ENCODE results near the gene CAPN10. TPM values are rescaled to one million over a fixed set of nuclear protein-coding genes. Genes with fewer than 3 reads are reported as not detected.

CAPN10 gene
- polyA plus RNA-seq, 1 donor (not counting 4 experiments of a cell fraction or from before 2014, with no cell fraction given): 7.1 TPM

DNA sequence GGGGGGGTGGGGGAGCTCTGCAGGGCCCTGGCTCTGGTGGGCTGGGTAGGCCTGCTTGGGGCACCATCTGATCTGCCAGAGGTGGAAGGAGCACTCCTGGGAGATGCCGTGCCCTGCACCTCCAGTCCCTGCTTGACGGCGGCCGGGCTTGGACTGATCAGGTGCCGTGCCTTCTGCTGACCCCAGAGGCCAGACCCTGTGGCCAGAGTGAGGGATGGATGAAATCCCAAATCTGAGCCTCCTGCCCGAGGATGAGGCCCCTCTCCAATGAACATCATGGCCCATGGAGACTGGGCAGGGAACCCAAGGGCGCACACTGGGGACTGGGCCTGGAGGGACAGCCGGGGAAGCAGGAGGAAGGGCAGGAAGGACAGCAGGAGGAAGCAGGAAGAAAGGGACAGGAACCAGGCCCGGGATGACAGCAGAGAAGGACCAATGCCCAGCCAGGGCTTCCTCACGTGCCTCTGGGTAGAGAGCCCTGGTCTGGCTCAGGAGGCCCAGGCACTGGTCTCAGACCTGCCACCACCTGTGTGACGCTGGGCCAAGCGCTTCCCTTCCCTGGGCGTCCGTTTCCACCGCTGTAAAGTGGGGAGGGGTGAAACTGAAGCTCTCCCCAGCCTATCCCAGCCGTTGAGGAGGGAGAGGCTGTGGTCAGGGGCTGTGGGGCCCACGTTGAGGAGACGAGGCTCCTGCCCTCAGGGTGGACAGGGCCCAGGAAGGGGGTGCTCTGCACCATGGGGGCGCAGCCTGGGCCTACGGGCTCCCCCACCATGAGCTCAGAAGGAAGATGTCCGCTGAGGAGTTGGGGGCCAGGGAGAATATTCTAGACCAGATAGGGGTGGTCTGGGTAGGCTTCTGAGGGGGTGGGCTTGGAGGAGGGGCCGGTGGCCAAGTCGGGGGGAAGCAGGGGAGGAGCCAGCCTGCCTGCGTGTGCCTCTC, 37.7 kb downstream of the CAPN10 start:
- Histone ChIP-seq H3K79me2 (ENCODE audit: control insufficient read depth, insufficient read depth, low read length) (no peaks in the 10 kb centered on the region), H3K4me2 (ENCODE audit: control insufficient read depth, extremely low read depth, insufficient read depth, low read depth, low read length) (no peak overlapping the region), H3K4me3 (ENCODE audit: control insufficient read depth in 2 of 3, extremely low read depth in 1 of 3, insufficient read depth in 2 of 3, low read depth in 1 of 3, low read length in 3 of 3) (no peak overlapping the region), H3K27me3 (ENCODE audit: control insufficient read depth, extremely low read depth, insufficient read depth, low read length) (no peaks in the 10 kb centered on the region), H3K9ac (ENCODE audit: control insufficient read depth, extremely low read depth, insufficient read depth, low read length) (no peak overlapping the region), H3K9me1 (ENCODE audit: control insufficient read depth, extremely low read depth, insufficient read depth, low read length) (no peaks in the 10 kb centered on the region), H2AFZ (ENCODE audit: control insufficient read depth, low read length) (no peak overlapping the region), H3K36me3 (ENCODE audit: control insufficient read depth in 2 of 2, extremely low read depth in 1 of 2, insufficient read depth in 2 of 2, low read length in 2 of 2) (no peaks in the 10 kb centered on the region), H3K27ac (ENCODE audit: control insufficient read depth, insufficient read depth, low read length) (no peak overlapping the region), H3K9me3 (ENCODE audit: control insufficient read depth, low read depth, low read length) (no peaks in the 10 kb centered on the region), H3K4me1 (ENCODE audit: control insufficient read depth, extremely low read depth, insufficient read depth, low read length) (no peaks in the 10 kb centered on the region), H4K20me1 (ENCODE audit: control insufficient read depth, extremely low read depth, insufficient read depth, low read length) (no peaks in the 10 kb centered on the region)
- DNase-seq (ENCODE audit: low read depth, low spot score) (no peak), FAIRE-seq (no peak)
- dilution Hi-C loops (cut with MboI; ENCODE audit: extremely low pct_ligation_motif_present, low sequenced_read_pairs): no loop called here
- no peak for TF ChIP-seq EZH2 (IDR thresholded peaks at IDR 0.05; ENCODE audit: low read length)
- TF ChIP-seq, protein P1, sequence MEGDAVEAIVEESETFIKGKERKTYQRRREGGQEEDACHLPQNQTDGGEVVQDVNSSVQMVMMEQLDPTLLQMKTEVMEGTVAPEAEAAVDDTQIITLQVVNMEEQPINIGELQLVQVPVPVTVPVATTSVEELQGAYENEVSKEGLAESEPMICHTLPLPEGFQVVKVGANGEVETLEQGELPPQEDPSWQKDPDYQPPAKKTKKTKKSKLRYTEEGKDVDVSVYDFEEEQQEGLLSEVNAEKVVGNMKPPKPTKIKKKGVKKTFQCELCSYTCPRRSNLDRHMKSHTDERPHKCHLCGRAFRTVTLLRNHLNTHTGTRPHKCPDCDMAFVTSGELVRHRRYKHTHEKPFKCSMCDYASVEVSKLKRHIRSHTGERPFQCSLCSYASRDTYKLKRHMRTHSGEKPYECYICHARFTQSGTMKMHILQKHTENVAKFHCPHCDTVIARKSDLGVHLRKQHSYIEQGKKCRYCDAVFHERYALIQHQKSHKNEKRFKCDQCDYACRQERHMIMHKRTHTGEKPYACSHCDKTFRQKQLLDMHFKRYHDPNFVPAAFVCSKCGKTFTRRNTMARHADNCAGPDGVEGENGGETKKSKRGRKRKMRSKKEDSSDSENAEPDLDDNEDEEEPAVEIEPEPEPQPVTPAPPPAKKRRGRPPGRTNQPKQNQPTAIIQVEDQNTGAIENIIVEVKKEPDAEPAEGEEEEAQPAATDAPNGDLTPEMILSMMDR (optimal IDR thresholded peaks at IDR 0.05 in 1 of 3, IDR thresholded peaks at IDR 0.05 in 1 of 3, conservative IDR thresholded peaks at IDR 0.05 in 1 of 3; ENCODE audit: extremely low read depth in 1 of 3, insufficient read depth in 2 of 3, low read length in 3 of 3): no peak

DNA sequence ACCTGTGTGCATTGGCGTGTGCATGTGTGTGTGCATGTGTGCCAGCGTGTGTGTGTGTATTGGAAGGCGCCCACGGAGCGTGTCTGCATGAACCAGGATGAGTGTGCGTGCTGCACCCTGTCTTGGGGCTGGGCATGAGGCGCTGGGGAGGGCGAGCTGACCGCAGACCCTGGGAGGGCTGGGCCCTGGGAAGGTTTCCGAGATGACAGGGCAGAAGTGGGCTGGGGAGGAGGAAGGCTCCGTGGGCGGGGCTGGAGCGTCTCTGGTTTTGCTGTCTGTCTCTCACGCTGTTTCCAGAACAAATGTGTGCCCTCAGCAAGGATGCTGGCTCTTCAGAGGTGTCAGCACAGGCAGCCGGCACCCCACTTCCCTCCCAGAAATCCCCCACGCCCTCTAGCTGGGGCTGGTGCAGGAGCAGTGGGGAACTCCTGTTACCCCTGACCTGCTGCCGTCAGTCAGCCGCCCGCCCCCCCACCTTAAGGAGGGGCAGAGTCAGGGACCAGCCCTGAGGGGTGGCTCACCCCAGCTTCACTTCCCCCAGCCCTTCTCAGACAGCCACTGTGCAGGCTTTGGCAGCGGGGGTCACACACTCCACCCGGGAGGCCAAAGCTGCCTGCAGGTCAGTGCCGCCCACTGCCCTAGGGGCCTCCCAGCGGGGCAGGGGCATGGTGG, 38.6 kb downstream of the CAPN10 start, which contains the start of gene GPR35:
Gene GPR35 (plus strand): TSS at position 531 of the 672 bp plus-strand sequence. CDS start 4,473 bp downstream, outside the sequence.
- dilution Hi-C loops (cut with MboI; ENCODE audit: extremely low pct_ligation_motif_present, low sequenced_read_pairs): no loop called here
- Histone ChIP-seq H3K4me1 (ENCODE audit: control insufficient read depth, extremely low read depth, insufficient read depth, low read length) (no peaks in the 10 kb centered on the region), H3K4me3 (ENCODE audit: control insufficient read depth in 2 of 3, extremely low read depth in 1 of 3, insufficient read depth in 2 of 3, low read depth in 1 of 3, low read length in 3 of 3) (no peak within 1 kb of the TSS), H3K79me2 (ENCODE audit: control insufficient read depth, insufficient read depth, low read length) (no peaks in the 10 kb centered on the region), H3K27ac (ENCODE audit: control insufficient read depth, insufficient read depth, low read length) (no peak within 1 kb of the TSS), H4K20me1 (ENCODE audit: control insufficient read depth, extremely low read depth, insufficient read depth, low read length) (no peaks in the 10 kb centered on the region), H2AFZ (ENCODE audit: control insufficient read depth, low read length) (no peak within 1 kb of the TSS), H3K27me3 (ENCODE audit: control insufficient read depth, extremely low read depth, insufficient read depth, low read length) (no peaks in the 10 kb centered on the region), H3K9ac (ENCODE audit: control insufficient read depth, extremely low read depth, insufficient read depth, low read length) (no peak within 1 kb of the TSS), H3K36me3 (ENCODE audit: control insufficient read depth in 2 of 2, extremely low read depth in 1 of 2, insufficient read depth in 2 of 2, low read length in 2 of 2) (no peaks in the 10 kb centered on the region), H3K9me1 (ENCODE audit: control insufficient read depth, extremely low read depth, insufficient read depth, low read length) (no peaks in the 10 kb centered on the region), H3K4me2 (ENCODE audit: control insufficient read depth, extremely low read depth, insufficient read depth, low read depth, low read length) (no peak within 1 kb of the TSS), H3K9me3 (ENCODE audit: control insufficient read depth, low read depth, low read length) (no peaks in the 10 kb centered on the region)
- FAIRE-seq (no peak), DNase-seq (ENCODE audit: low read depth, low spot score) (no peak)
- TF ChIP-seq, protein P1 (optimal IDR thresholded peaks at IDR 0.05 in 1 of 3, IDR thresholded peaks at IDR 0.05 in 1 of 3, conservative IDR thresholded peaks at IDR 0.05 in 1 of 3; ENCODE audit: extremely low read depth in 1 of 3, insufficient read depth in 2 of 3, low read length in 3 of 3): no peak
- TF ChIP-seq EZH2 (IDR thresholded peaks at IDR 0.05; ENCODE audit: low read length): no peak

Measured in keratinocyte (primary cell).